HuH-7.5 (cell line): ENCODE results near the gene CLIP2.
"Not testable (repeated sequence)": the region's sequence is repeated elsewhere in the genome, so short reads cannot be mapped to it uniquely, and the experiment has no call there.

Source experiments
- DNase-seq: peaks from one replicate; pipeline ENCODE4 v3.0.0; 2011; ENCODE audit warnings: low spot score

Gene CLIP2

GRCh38 chr7:74289018-74289658 lies at the start of gene CLIP2:
Gene CLIP2 (plus strand): TSS chr7:74289407. CDS start chr7:74317547, 28,140 bp downstream.
- peak; percentile 74 for DNase-seq

GRCh38 chr7:74240482-74240881 lies 48.7 kb upstream of the CLIP2 start:
- DNase-seq = no peak

GRCh38 chr7:74242122-74242443 lies 47.1 kb upstream of the CLIP2 start:
- no peak for DNase-seq

- no peak for DNase-seq
Observed at GRCh38 chr7:74246497-74246896, 42.7 kb upstream of the CLIP2 start.

- no peak for DNase-seq
Observed at GRCh38 chr7:74248156-74248555, 41.1 kb upstream of the CLIP2 start.

- peak; percentile 50 for DNase-seq
Observed at GRCh38 chr7:74249058-74249457, 40.1 kb upstream of the CLIP2 start.

GRCh38 chr7:74252893-74253292 lies 36.3 kb upstream of the CLIP2 start:
- no peak for DNase-seq

GRCh38 chr7:74253331-74253730 lies 35.9 kb upstream of the CLIP2 start:
- DNase-seq = no peak

GRCh38 chr7:74253835-74254128 lies 35.4 kb upstream of the CLIP2 start:
- DNase-seq = no peak

- DNase-seq = peak; percentile 73
Observed at GRCh38 chr7:74254129-74254857, 34.9 kb upstream of the CLIP2 start, which contains the start of gene RFC2. Gene RFC2 (minus strand): TSS chr7:74254399. CDS start chr7:74254383, 16 bp downstream.

- DNase-seq = no peak
Observed at GRCh38 chr7:74254858-74255379, 34.3 kb upstream of the CLIP2 start.

- not testable (repeated sequence) for DNase-seq
Observed at GRCh38 chr7:74255461-74255860, 33.7 kb upstream of the CLIP2 start.

GRCh38 chr7:74256491-74257408 lies 32.5 kb upstream of the CLIP2 start:
- no peak for DNase-seq

- no peak for DNase-seq
Observed at GRCh38 chr7:74258639-74259038, 30.6 kb upstream of the CLIP2 start.

GRCh38 chr7:74262639-74263398 lies 26.4 kb upstream of the CLIP2 start:
- no peak for DNase-seq

GRCh38 chr7:74263399-74264120 lies 25.6 kb upstream of the CLIP2 start:
- DNase-seq = no peak

GRCh38 chr7:74266191-74266963 lies 22.8 kb upstream of the CLIP2 start:
- DNase-seq = no peak

GRCh38 chr7:74267756-74268565 lies 21.2 kb upstream of the CLIP2 start:
- DNase-seq = no peak

GRCh38 chr7:74269757-74270277 lies 19.4 kb upstream of the CLIP2 start:
- DNase-seq = peak; percentile 70
